ENCODE measurements around the gene SLC6A13. TPM values are rescaled to one million over a fixed set of nuclear protein-coding genes. Genes with fewer than 3 reads are reported as not detected.

SLC6A13 gene
- total and polyA plus RNA-seq, 2 of the 13 experiments (the other 11 are each of a cell fraction or from before 2014, with no cell fraction given), result 0.05 to 0.15 TPM

DNA sequence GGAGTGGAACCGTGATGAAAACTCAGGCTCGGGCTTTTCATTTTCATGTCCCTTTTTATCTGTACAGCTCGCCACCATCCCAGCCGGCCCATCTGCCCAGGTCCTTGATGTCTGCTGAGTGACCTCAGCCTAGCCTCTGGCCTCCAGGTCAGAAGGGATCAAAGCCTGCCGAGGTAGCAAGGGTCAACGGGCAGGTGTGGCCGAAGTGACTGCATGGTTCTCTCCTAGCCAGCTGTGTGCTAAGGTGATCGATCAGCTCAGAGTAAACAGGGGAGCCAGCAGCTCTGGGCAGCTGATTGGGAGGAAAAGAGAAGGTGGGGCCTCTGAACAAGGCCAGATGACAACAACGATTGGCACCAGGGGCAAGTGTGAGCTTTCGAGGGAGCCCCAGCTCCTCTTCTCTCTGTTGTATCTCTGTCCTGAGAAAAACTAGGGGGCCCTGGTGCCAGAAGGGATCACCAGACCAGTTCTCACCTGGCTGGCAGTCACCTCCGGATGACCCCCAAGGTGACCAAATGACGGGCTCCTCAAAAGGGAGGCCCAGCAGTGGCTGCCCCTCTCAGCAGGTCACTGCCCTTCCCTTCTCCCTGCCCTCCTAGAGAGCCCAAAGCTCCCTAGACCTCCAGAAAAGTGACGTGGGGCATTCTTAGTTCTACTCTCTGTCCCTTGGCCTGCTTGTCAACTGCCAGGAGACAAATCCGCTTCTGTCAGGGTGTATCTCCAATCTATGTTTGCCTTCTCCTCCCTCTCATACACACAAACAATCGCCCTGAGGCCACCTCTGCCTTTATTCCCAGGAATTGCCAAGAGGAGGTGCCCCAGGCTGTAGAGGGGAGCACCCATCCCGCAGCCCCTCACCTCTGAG, 52.1 kb downstream of the SLC6A13 start (continued):
- TF ChIP-seq ZNF567 (CRISPR knock-in tag; IDR thresholded peaks at IDR 0.05; ENCODE audit: borderline replicate concordance) (no peak), TBX2 (CRISPR knock-in tag; IDR thresholded peaks at IDR 0.05; ENCODE audit: borderline replicate concordance) (peak; percentile 100), EZH2 (conservative IDR thresholded peaks at IDR 0.05; ENCODE audit: low read depth, low read length) (no peak), ZNF557 (CRISPR knock-in tag; IDR thresholded peaks at IDR 0.05) (no peak), ZNF782 (CRISPR knock-in tag; IDR thresholded peaks at IDR 0.05; ENCODE audit: borderline replicate concordance) (peak; percentile 85; the same call in 1 of the 2 replicates), CBFB (CRISPR knock-in tag; IDR thresholded peaks at IDR 0.05) (peak; percentile 98), ZNF674 (CRISPR knock-in tag; IDR thresholded peaks at IDR 0.05; ENCODE audit: low read depth) (no peak), TOPORS (CRISPR knock-in tag; IDR thresholded peaks at IDR 0.05) (peak; percentile 91), NFATC3 (CRISPR knock-in tag; IDR thresholded peaks at IDR 0.05) (no peak), RFXAP (CRISPR knock-in tag; IDR thresholded peaks at IDR 0.05; ENCODE audit: borderline replicate concordance) (peak; percentile 96), KDM4B (CRISPR knock-in tag; IDR thresholded peaks at IDR 0.05) (peak; percentile 97), ZNF205 (CRISPR knock-in tag; IDR thresholded peaks at IDR 0.05) (peak; percentile 94), FOXO4 (CRISPR knock-in tag; conservative IDR thresholded peaks at IDR 0.05) (no peak), JUN (CRISPR knock-in tag; IDR thresholded peaks at IDR 0.05) (peak; percentile 97), ZNF780A (CRISPR knock-in tag; IDR thresholded peaks at IDR 0.05) (no peak; the same call in 1 of the 2 replicates), KDM5A (IDR thresholded peaks at IDR 0.05; ENCODE audit: borderline replicate concordance, low read length) (no peak)
- TF ChIP-seq, protein P1, sequence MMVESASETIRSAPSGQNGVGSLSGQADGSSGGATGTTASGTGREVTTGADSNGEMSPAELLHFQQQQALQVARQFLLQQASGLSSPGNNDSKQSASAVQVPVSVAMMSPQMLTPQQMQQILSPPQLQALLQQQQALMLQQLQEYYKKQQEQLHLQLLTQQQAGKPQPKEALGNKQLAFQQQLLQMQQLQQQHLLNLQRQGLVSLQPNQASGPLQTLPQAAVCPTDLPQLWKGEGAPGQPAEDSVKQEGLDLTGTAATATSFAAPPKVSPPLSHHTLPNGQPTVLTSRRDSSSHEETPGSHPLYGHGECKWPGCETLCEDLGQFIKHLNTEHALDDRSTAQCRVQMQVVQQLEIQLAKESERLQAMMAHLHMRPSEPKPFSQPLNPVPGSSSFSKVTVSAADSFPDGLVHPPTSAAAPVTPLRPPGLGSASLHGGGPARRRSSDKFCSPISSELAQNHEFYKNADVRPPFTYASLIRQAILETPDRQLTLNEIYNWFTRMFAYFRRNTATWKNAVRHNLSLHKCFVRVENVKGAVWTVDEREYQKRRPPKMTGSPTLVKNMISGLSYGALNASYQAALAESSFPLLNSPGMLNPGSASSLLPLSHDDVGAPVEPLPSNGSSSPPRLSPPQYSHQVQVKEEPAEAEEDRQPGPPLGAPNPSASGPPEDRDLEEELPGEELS (CRISPR knock-in tag; IDR thresholded peaks at IDR 0.05), result peak; percentile 99
- TF ChIP-seq, protein P2, sequence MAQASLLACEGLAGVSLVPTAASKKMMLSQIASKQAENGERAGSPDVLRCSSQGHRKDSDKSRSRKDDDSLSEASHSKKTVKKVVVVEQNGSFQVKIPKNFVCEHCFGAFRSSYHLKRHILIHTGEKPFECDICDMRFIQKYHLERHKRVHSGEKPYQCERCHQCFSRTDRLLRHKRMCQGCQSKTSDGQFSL (CRISPR knock-in tag; IDR thresholded peaks at IDR 0.05), result no peak
- TF ChIP-seq, protein P3, sequence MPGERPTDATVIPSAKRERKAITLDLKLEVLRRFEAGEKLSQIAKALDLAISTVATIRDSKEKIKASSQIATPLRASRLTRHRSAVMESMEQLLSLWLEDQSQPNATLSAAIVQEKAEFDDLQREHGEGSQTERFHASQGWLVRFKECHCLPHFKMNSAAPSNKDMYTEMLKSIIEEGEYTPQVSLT (CRISPR knock-in tag; IDR thresholded peaks at IDR 0.05; ENCODE audit: borderline replicate concordance, low read depth), result no peak
- TF ChIP-seq, protein P4, sequence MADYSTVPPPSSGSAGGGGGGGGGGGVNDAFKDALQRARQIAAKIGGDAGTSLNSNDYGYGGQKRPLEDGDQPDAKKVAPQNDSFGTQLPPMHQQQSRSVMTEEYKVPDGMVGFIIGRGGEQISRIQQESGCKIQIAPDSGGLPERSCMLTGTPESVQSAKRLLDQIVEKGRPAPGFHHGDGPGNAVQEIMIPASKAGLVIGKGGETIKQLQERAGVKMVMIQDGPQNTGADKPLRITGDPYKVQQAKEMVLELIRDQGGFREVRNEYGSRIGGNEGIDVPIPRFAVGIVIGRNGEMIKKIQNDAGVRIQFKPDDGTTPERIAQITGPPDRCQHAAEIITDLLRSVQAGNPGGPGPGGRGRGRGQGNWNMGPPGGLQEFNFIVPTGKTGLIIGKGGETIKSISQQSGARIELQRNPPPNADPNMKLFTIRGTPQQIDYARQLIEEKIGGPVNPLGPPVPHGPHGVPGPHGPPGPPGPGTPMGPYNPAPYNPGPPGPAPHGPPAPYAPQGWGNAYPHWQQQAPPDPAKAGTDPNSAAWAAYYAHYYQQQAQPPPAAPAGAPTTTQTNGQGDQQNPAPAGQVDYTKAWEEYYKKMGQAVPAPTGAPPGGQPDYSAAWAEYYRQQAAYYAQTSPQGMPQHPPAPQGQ (CRISPR knock-in tag; IDR thresholded peaks at IDR 0.05; ENCODE audit: borderline replicate concordance), result peak; percentile 98; the same call in 1 of the 2 replicates
- TF ChIP-seq, protein P5, sequence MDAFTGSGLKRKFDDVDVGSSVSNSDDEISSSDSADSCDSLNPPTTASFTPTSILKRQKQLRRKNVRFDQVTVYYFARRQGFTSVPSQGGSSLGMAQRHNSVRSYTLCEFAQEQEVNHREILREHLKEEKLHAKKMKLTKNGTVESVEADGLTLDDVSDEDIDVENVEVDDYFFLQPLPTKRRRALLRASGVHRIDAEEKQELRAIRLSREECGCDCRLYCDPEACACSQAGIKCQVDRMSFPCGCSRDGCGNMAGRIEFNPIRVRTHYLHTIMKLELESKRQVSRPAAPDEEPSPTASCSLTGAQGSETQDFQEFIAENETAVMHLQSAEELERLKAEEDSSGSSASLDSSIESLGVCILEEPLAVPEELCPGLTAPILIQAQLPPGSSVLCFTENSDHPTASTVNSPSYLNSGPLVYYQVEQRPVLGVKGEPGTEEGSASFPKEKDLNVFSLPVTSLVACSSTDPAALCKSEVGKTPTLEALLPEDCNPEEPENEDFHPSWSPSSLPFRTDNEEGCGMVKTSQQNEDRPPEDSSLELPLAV (CRISPR knock-in tag; conservative IDR thresholded peaks at IDR 0.05; ENCODE audit: low read depth), result 0 out of 2 replicates have a peak, but pooled peaks have one; percentile 53
